NCI-H510A (cell line): ENCODE data around the gene ANKRD35.
A peak's percentile ranks its signal among the peaks of the same experiment; 100 is the strongest.

Experiments
- DNase-seq: peaks from one replicate; lab custom pipeline; 2025; lab: John Stamatoyannopoulos, UW

ANKRD35 gene

GRCh38 chr1:145895471-145895870 is 9.8 kb upstream of the ANKRD35 start:
- DNase-seq = no peak

- no peak for DNase-seq
These were observed 7.8 kb upstream of the ANKRD35 start for GRCh38 chr1:145893306-145894055.

GRCh38 chr1:145892486-145893087 is 6.9 kb upstream of the ANKRD35 start:
- DNase-seq = no peak

- peak; percentile 94 for DNase-seq
These were observed 6.2 kb upstream of the ANKRD35 start for GRCh38 chr1:145891587-145892485.

GRCh38 chr1:145891143-145891542 is 5.5 kb upstream of the ANKRD35 start:
- peak; percentile 36 for DNase-seq

GRCh38 chr1:145889722-145890121 is 4.1 kb upstream of the ANKRD35 start:
- DNase-seq = peak; percentile 55

GRCh38 chr1:145887631-145888030 is 2.0 kb upstream of the ANKRD35 start:
- DNase-seq = no peak

GRCh38 chr1:145886816-145887215 is 1.1 kb upstream of the ANKRD35 start:
- DNase-seq = no peak

- no peak for DNase-seq
These were observed 724 bp upstream of the ANKRD35 start for GRCh38 chr1:145886390-145886789.

GRCh38 chr1:145884675-145885074 is 991 bp downstream of the ANKRD35 start:
- DNase-seq = no peak

GRCh38 chr1:145879775-145880174 is 5.9 kb downstream of the ANKRD35 start:
- peak; percentile 75 for DNase-seq

- no peak for DNase-seq
These were observed 6.9 kb downstream of the ANKRD35 start for GRCh38 chr1:145878724-145879123.

GRCh38 chr1:145877923-145878486 is 7.7 kb downstream of the ANKRD35 start:
- DNase-seq = no peak

- no peak for DNase-seq
These were observed 11.0 kb downstream of the ANKRD35 start for GRCh38 chr1:145874646-145875045.

GRCh38 chr1:145871994-145872924 is 13.4 kb downstream of the ANKRD35 start:
- no peak for DNase-seq

GRCh38 chr1:145868232-145868631 is 17.4 kb downstream of the ANKRD35 start:
- DNase-seq = no peak

GRCh38 chr1:145863282-145864018 is 22.2 kb downstream of the ANKRD35 start:
- DNase-seq = no peak

GRCh38 chr1:145859491-145860023 is 26.1 kb downstream of the ANKRD35 start:
- peak; percentile 87 for DNase-seq

- peak; percentile 91 for DNase-seq
These were observed 26.7 kb downstream of the ANKRD35 start, which contains the start of gene PIAS3 for GRCh38 chr1:145858901-145859490. Gene PIAS3, minus strand, starts transcription at chr1:145859081. Its CDS starts 91 bp downstream, at chr1:145858990.
